H1 (cell line): ENCODE data around the gene GAP43. TPM values are rescaled to one million over a fixed set of nuclear protein-coding genes. Genes with fewer than 3 reads are reported as not detected.
A peak's percentile ranks its signal among the peaks of the same experiment; 100 is the strongest.

ENCODE experiments used
- ATF2 ChIP-seq: IDR thresholded peaks from 2 replicates; pipeline ENCODE4 v1.6.1; 2012; ENCODE audit warnings: low read length, inconsistent platforms
- CHD7 ChIP-seq: fragments of 300-600 bp; sonication (generic); IDR thresholded peaks from 2 replicates; pipeline ENCODE4 v1.7.1; 2012; ENCODE audit warnings: low read length, moderate library complexity, mild to moderate bottlenecking, inconsistent platforms; ENCODE audit not compliant: insufficient replicate concordance
- CTCF ChIP-seq, 3 experiments: IDR thresholded peaks; 1 replicate in 2 of 3; 2 replicates in 1 of 3; pipeline versions ENCODE4 v1.5.1 to v1.6.1; 2011; ENCODE audit warnings: low read length in 3 of 3, mild to moderate bottlenecking in 3 of 3, inconsistent platforms in 2 of 3, low read depth in 1 of 3, moderate library complexity in 1 of 3; ENCODE audit not compliant: insufficient read depth in 1 of 3; ENCODE audit errors: control extremely low read depth in 1 of 3
- POLR2A ChIP-seq, 2 experiments: IDR thresholded peaks; 1 replicate in 1 of 2; 2 replicates in 1 of 2; pipeline ENCODE4 v1.6.1; 2011; ENCODE audit warnings: low read depth in 2 of 2, low read length in 2 of 2, mild to moderate bottlenecking in 2 of 2; ENCODE audit errors: control extremely low read depth in 1 of 2
- TBP ChIP-seq: IDR thresholded peaks from 2 replicates; pipeline ENCODE4 v1.6.1; 2011; ENCODE audit warnings: low read depth, low read length, improper control_type of control experiment
- ZNF274 ChIP-seq: IDR thresholded peaks from 2 replicates; pipeline ENCODE4 v1.7.0; 2012; ENCODE audit warnings: low read length, borderline replicate concordance; ENCODE audit errors: extremely low read depth
- polyA plus RNA-seq, 7 experiments: library from polyadenylated mRNA; depleted of rRNA in 3 of 7; stranded (reverse) in 5 of 7; unstranded in 2 of 7; fragments of >200 nt in 5 of 7; fragments of 200-250 nt in 2 of 7; gene quantifications; 1 replicate in 5 of 7; 2 replicates in 1 of 7; 4 replicates in 1 of 7; pipeline versions ENCODE4 v1.2.1 to v1.2.3, GENCODE V29; 2011 to 2013; ENCODE audit warnings: missing spikeins in 2 of 7, mixed read lengths in 2 of 7
- total RNA-seq: library from RNA; stranded (reverse); fragmentation: NEBNext Ultra II Directional; extraction: Animal tissue kit (Norgen Biotek cat#: 25700); gene quantifications from 2 replicates; pipeline ENCODE4 v1.2.1, GENCODE V29; 2021
- TF ChIP-seq, protein P1 (sequence below): IDR thresholded peaks from 2 replicates; pipeline ENCODE4 v1.6.1; 2011; ENCODE audit warnings: low read depth, mild to moderate bottlenecking, low read length; ENCODE audit not compliant: insufficient read depth

The GAP43 gene
- total and polyA plus RNA-seq, 2 of the 8 experiments (the other 6 are each of a cell fraction or from before 2014, with no cell fraction given) = 11.2 to 21.9 TPM

DNA sequence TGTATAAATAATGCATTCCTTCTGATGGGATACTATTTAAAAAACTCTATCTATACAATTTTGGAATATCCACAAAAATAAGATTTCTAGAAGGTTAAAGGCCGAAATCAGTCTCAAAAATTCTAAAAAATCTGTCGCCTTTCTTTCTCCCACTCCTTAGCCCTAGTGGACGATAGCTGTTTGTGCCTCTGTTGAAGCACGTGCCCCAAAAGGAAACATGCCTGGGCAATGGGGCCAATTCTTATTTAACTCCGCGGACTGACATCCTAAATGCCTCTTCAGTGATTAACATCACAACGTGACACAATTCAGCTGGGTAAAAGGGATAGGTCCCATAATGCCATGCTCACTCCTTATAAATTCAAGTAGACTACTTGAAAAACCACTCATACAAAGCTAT is 65.1 kb downstream of the GAP43 start (continued):
- no peak for TF ChIP-seq CHD7
- TF ChIP-seq TBP = no peak
- no peak for TF ChIP-seq ATF2
- TF ChIP-seq POLR2A (IDR thresholded peaks at IDR 0.05; ENCODE audit: control extremely low read depth in 1 of 2, low read depth in 2 of 2, low read length in 2 of 2) = no peak
- TF ChIP-seq CTCF (IDR thresholded peaks at IDR 0.05; ENCODE audit: control extremely low read depth in 1 of 3, insufficient read depth in 1 of 3, low read depth in 1 of 3, low read length in 3 of 3) = peak in 2 of 3 experiments; percentile 6 to 12; a peak in 1 of 4 replicates
- no peak for TF ChIP-seq ZNF274
- TF ChIP-seq, protein P1, sequence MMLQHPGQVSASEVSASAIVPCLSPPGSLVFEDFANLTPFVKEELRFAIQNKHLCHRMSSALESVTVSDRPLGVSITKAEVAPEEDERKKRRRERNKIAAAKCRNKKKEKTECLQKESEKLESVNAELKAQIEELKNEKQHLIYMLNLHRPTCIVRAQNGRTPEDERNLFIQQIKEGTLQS = no peak
